Activated T-cell treated with anti-CD3 and anti-CD28 coated beads for 24 hours (primary cell): Measurements from ENCODE around the gene PNO1.

Experiments
- DNase-seq: peaks from one replicate; pipeline ENCODE4 v3.0.0-alpha.2; 2020; ENCODE audit warnings: low read depth

The PNO1 gene

DNA sequence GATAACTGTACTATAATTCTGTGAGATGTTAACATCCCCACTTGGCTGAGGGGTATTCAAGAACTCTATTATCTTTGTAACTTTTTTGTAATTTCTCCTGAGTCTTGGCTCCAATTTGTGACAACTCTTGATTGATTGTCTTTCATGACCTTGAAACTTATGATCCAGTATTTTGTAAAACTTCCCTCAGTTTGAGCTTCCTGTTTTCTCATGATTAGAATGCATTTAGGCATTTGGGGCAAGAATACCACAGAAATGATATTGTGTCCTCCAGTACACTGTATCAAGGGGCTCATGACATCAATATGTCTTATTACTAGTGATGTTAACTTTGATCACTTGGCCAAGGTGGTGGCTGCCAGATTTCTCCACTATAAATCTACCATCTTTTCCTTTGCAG is 37.4 kb downstream of the PNO1 start:
- no peak for DNase-seq

DNA sequence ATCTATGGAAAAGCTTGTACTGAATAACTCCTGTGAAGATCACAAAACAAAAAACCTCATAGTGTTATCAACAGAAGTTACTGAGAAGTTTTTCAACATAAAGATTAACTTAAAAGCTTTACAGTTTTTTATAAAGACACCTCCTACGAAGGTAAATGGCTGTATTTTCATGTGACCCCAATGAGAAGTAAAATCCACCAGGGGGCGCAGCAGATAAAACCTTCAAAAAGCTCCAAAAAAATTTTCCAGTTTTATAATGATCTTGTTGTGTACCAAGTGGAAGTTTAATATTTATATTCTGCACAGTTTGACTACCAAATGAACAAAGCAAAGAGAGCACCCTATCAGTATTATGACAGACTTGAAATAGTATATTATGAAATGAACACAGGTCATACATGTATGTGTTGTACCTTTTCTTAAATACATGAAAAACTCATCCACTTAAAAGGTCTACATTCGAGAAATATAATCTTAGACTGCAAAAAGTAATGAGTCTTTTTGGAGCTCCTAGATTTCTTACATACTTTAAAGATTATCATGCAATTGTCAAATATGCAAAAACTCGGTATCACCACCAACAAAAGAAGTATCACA is 38.5 kb downstream of the PNO1 start:
- DNase-seq = no peak

DNA sequence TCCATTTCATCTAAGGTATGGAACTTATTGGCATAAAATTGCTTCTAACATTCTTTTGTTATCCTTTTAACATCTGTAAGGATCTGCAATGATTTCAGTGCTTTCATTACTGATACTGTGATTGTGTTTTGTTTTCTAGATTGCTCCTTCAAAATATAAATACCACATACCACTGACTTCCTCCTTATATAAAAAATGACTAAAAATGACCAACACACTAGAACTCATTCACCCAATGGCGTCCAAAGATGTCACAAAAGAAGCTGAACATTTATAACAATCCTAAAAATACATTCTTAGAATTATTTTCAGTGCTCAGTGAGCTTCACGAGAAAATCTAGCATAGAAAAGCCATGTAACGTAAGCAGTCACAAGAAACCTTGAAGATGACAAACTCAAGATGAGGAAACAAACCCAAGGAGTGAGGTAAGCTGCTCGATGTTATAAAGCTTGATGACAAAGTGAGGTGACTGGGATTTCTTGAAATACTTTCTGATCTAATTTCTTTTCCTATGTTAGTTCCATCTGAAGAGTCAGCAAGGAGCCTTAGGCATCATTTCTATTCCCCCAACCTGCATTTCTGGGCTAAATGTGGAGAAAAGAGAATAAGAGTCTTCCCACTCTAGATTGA is 42.6 kb downstream of the PNO1 start:
- DNase-seq = no peak

DNA sequence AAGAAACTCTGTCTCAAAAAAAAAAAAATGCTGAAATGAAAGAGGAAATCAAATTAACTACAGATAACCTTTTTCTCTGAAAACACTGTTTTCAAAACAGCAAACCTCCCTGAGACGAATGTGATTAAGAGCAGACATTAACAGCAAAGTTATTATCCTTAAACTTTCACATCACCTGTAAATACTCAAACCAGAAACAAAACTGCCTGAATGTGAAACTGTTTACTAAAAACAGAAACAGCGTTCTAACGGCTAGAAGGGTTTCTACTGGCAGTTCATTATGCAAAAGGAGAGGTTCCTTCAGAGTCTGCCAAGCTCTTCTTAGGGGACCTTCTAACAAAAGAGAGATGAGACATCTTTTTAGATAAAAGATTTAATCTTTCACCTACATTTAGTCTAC is 45.9 kb downstream of the PNO1 start:
- no peak for DNase-seq

DNA sequence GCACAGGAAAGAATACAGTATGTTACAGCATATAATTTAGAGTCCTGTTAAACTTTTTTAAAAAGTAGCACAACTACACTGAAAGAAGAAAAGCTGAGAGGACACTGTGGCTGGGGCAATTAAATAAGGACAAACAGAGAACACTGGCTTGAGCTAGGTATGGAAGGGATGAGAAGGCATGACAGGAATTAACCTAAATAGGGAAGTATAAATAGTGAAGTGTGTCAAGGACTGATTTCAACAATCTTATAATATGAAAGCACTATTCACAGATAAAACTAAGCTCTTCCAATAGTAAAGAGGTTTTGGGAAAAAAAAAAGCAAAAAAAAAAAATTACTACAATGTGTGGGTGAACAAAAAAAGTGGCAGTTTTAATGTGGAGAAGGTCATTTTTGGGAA is 49.1 kb downstream of the PNO1 start:
- DNase-seq = no peak

DNA sequence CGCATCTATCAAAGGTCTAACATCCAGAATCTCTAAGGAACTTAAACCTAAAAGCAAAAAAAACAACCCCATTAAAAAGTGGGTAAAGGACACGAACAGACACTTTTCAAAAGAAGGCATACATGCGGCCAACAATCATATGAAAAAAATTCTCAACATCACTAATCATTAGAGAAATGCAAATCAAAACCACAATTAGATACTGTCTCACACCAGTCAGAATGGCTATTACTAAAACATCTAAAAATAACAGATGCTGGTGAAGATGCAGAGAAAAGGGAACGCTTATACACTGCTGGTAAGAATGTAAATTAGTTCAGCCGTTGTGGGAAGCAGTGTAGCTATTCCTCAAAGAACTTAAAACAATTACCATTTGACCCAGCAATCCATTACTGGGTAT is 56.7 kb downstream of the PNO1 start:
- no peak for DNase-seq

DNA sequence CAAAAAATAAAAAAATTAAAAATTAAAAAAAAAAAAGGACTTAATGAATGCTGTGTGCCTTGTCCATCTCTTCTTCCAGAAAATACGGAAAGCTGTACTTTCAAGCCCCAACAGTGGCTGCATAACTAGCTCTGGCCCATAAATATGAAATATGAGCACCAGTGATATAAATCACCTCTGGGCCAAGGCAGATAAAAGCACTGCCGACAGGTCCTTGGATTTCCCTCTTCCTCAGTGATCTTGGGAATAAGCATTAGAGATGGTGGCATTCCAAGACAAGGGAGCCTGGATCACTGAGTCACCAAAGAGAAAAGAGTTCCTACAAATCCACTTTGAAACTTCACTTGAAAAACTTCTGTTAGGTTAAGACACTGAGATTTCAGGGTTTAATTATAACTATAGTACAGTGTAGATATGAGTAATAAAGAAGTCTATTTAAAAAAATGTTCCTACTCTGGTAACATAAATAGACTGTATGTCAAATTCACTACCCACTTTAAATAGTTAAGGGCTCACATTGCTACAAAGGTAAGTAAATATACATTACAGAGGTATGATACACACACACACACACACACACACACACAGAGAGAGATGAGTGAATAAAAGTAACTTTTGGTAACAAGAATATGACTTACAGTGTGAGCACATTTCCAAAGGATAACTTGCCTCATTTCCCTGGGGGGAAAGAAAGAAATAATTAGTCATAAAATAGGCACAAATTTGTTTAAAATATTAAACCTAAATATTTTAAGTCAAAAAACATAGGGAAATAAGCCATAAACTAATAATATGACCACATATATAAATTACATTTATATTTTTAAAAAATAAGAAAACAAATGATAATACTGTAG is 59.0 kb downstream of the PNO1 start:
- DNase-seq = no peak

DNA sequence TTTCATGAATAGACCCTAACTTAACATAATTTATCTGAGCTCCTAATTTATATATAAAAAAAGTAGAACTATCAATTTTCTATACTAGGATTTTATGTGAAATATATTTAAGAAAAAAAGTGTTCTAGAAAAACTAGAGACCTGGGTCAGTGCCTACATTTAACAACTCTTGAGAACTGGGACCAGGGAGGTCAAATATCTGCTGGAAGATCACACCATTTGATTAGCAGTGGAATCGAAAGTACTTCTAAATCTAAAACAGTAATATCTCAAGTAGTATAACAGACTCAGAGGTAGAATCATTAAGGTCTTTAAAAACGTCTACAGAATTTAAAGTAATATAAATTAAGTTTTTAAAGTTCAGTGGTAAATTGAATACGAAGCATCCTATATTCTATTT is 60.0 kb downstream of the PNO1 start:
- no peak for DNase-seq

DNA sequence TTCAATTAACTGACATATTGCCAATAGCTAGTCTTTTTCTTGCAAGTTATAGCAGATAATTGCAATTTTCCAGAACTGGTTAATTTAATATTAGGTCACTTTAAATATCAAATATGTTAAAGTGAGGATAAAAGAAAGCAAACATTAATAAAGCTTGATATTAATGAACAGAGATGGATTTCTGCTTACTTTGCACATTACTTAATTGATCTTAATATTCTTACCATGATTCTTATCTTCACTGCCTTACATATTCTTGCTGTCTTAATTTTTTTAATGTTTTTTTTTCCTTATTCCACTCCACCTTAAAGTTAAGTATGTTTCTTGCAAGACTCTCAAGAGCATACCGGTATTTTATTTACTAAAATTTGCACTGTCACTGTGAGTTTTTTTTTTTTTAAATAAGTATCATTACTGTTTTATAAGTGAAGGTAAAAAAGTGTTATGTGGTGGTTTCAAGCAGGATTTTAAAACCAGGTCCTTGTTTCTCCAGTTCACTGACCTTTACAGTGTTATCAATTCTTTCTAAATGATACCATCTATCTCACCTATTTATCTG is 60.7 kb downstream of the PNO1 start:
- no peak for DNase-seq

DNA sequence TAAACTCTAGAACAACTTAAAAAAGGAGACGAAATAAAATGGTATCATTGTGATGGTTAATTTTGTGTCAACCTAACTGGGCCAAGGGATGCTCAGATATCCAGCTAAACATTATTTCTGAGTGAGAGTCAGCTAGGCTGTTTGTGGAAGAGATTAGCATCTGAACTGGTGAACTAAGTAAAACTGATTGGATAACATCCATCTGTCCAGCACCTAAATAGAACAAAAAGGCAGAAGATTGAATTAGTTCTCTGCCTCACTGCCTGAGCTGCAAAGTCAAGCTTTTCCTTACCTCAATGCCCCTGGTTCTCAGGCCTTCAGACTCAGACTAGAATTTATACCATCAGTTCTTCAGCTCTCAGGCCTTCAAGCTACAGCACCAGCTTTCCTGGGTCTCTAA is 64.6 kb downstream of the PNO1 start:
- DNase-seq = no peak

DNA sequence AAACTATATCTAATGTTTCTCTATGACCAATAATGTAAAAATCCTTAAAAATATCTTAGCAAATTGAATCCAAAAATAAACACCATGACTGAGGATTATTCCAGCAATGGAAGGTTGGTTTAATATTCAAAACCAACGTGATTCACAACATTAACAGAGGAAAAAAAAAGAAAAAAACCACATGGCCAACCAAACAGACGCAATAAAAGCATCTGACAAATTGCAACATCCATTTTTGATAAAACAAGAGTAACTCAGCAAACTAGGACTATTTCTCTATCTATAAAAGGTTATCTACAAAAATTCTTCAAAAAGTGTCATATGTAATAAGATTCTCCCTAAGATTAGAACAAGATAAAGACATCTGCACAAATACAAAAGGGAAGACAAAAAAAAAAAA is 65.7 kb downstream of the PNO1 start:
- no peak for DNase-seq

DNA sequence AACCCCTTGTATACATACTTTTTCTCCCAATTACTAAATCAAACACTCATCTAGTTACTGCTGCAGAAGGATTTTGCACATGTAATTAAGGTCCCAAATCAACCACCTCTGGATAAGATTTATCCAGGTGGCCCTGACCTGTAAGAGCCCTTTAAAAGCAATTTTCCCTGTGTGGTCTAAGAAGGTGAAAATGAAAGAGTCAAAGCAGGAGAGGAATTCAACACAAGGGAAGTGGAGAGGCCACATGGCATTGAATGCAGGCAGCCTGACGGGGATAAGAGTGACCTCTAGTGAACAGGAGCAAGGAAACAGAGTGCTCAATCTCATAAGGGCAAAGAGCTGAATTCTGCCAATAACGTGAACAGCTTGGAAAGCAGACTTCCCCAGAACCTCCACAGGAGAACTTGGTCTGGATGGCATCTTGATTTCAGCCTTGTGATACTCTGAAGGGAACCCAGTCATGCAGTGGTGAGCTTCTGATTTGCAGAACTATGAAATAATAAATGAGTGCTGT is 67.5 kb downstream of the PNO1 start:
- no peak for DNase-seq
